Calu3 (cell line): ENCODE measurements around the gene DIPK1A. TPM values are rescaled to one million over a fixed set of nuclear protein-coding genes. Genes with fewer than 3 reads are reported as not detected.

Experiments
- BruUV-seq: library from RNA; stranded (reverse); fragments of 400-500 nt; replicated peaks from 2 replicates; lab custom pipeline; 2021; lab: Mats Ljungman, UMichigan
- CTCF ChIA-PET: fragments of 300-600 bp; sonication (Branson Sonifier 250); formaldehyde crosslinking; loops from one replicate; lab custom pipeline; 2022; ENCODE audit warnings: antibody characterized with exemption; lab: Charles Lee
- DNase-seq: peaks from one replicate; pipeline ENCODE4 v3.0.0; 2022
- H3K27ac Mint-ChIP-seq: one replicate; pipeline ENCODE4 v1.8.0; 2022; ENCODE audit warnings: mixed read lengths; ENCODE audit not compliant: unreplicated experiment
- H3K27me3 Mint-ChIP-seq: one replicate; pipeline ENCODE4 v1.8.0; 2022; ENCODE audit warnings: mixed read lengths; ENCODE audit not compliant: unreplicated experiment
- H3K36me3 Mint-ChIP-seq: one replicate; pipeline ENCODE4 v1.8.0; 2022; ENCODE audit warnings: mild to moderate bottlenecking, moderate library complexity, mixed read lengths; ENCODE audit not compliant: insufficient read depth, unreplicated experiment
- H3K4me1 Mint-ChIP-seq: one replicate; pipeline ENCODE4 v1.8.0; 2022; ENCODE audit warnings: mild to moderate bottlenecking, low read depth, mixed read lengths; ENCODE audit not compliant: unreplicated experiment
- H3K4me3 Mint-ChIP-seq: one replicate; pipeline ENCODE4 v1.8.0; 2022; ENCODE audit warnings: mild to moderate bottlenecking, low read depth, moderate library complexity, mixed read lengths; ENCODE audit not compliant: unreplicated experiment
- H3K9me3 Mint-ChIP-seq: one replicate; pipeline ENCODE4 v1.8.0; 2022; ENCODE audit warnings: low read depth, mixed read lengths; ENCODE audit not compliant: unreplicated experiment
- intact Hi-C: fragments of 100-400 bp; cut with micrococcal nuclease; formaldehyde crosslinking; loops from one replicate; pipeline ENCODE4 v1.10.0; 2022; ENCODE audit not compliant: unreplicated experiment
- total RNA-seq: library from RNA; stranded (reverse); gene quantifications from 2 replicates; pipeline ENCODE4 v1.2.3, GENCODE V29; 2022
- TF ChIP-seq, protein P1 (sequence below): fragments of 200-600 bp; IDR thresholded peaks from one replicate; pipeline ENCODE4 v1.8.0; 2022; ENCODE audit warnings: antibody characterized with exemption; ENCODE audit not compliant: unreplicated experiment

Gene DIPK1A
- total RNA-seq, 1 experiment from 2014 or later, result 4.9 TPM

- BruUV-seq, result no TSS peak
- TF ChIP-seq, protein P1, sequence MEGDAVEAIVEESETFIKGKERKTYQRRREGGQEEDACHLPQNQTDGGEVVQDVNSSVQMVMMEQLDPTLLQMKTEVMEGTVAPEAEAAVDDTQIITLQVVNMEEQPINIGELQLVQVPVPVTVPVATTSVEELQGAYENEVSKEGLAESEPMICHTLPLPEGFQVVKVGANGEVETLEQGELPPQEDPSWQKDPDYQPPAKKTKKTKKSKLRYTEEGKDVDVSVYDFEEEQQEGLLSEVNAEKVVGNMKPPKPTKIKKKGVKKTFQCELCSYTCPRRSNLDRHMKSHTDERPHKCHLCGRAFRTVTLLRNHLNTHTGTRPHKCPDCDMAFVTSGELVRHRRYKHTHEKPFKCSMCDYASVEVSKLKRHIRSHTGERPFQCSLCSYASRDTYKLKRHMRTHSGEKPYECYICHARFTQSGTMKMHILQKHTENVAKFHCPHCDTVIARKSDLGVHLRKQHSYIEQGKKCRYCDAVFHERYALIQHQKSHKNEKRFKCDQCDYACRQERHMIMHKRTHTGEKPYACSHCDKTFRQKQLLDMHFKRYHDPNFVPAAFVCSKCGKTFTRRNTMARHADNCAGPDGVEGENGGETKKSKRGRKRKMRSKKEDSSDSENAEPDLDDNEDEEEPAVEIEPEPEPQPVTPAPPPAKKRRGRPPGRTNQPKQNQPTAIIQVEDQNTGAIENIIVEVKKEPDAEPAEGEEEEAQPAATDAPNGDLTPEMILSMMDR, result no peak
- H3K27ac Mint-ChIP-seq, result no peak overlapping the region
- no peak overlapping the region for H3K4me3 Mint-ChIP-seq
- H3K4me1 Mint-ChIP-seq, result peaks cover 10% of the 10 kb centered on the region
- CTCF ChIA-PET, result no interaction called here
- H3K9me3 Mint-ChIP-seq, result no peaks in the 10 kb centered on the region
- peaks cover 5% of the 10 kb centered on the region for H3K36me3 Mint-ChIP-seq
- intact Hi-C loops, result no loop called here
- DNase-seq, result no peak
- H3K27me3 Mint-ChIP-seq, result no peaks in the 10 kb centered on the region
These were observed 57.5 kb downstream of the DIPK1A start for GRCh38 chr1:92903765-92904164.

DNA sequence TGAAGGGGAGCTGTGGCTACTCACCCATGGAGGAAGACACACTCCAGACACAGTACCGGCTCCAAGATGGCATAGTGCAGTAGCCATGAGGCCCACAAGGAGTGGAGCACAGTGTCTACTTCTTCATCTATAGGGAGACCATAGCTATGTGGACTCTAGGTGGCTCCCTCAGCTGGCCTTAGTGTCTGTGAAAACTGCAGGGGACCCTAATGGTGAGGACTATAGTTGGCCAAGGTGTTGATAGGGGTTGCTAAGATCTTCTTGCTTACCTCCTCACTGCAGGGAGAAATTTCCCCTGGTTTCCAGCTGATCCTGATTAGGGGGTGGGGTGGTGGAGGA lies 58.9 kb downstream of the DIPK1A start:
- no peaks in the 10 kb centered on the region for H3K9me3 Mint-ChIP-seq
- CTCF ChIA-PET, result no interaction called here
- no peaks in the 10 kb centered on the region for H3K27me3 Mint-ChIP-seq
- BruUV-seq, result no TSS peak
- H3K4me3 Mint-ChIP-seq, result no peak overlapping the region
- intact Hi-C loops, result no loop called here
- no peaks in the 10 kb centered on the region for H3K36me3 Mint-ChIP-seq
- DNase-seq, result no peak
- TF ChIP-seq, protein P1, result no peak
- H3K27ac Mint-ChIP-seq, result no peak overlapping the region
- H3K4me1 Mint-ChIP-seq, result no peaks in the 10 kb centered on the region

DNA sequence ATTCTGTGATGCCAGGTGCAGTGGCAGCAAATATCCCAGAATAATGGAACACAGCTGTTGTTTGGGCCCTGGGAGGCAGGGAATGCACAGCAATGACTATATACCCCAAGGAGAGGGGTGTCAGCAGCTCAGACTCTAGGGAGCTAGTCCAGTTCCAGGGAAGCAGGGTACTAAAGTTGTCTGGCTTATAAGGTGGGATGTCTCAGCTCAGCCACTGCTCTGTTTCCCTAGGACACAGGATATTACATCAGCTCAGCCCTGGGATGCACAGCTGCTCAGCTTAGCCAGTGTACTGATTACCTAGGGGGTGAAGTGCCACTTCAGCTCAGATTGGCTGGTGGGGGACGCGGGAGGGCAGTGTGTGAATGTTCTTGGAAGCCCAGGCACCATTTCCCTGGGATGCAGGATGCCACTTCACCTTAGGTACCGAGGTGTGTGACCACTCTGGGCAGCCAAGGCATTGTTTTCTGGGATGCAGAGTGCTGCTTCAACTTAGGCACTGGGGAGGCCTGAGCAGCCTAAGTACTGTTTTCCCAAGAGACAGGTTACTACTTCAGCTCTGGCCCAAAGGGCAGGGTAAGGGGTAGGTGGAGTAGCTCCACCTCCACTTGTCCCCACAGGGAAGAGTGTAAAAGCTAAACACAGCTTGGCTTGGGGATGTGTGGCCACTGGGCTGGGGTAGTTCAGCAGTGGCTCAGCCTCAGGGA lies 59.4 kb downstream of the DIPK1A start:
- no peaks in the 10 kb centered on the region for H3K4me1 Mint-ChIP-seq
- CTCF ChIA-PET, result no interaction called here
- no peak overlapping the region for H3K27ac Mint-ChIP-seq
- no peaks in the 10 kb centered on the region for H3K36me3 Mint-ChIP-seq
- BruUV-seq, result no TSS peak
- no peaks in the 10 kb centered on the region for H3K9me3 Mint-ChIP-seq
- TF ChIP-seq, protein P1, result no peak
- DNase-seq, result no peak
- H3K4me3 Mint-ChIP-seq, result no peak overlapping the region
- intact Hi-C loops, result no loop called here
- no peaks in the 10 kb centered on the region for H3K27me3 Mint-ChIP-seq

- no peaks in the 10 kb centered on the region for H3K9me3 Mint-ChIP-seq
- intact Hi-C loops, result no loop called here
- H3K36me3 Mint-ChIP-seq, result no peaks in the 10 kb centered on the region
- H3K27ac Mint-ChIP-seq, result no peak overlapping the region
- no TSS peak for BruUV-seq
- H3K27me3 Mint-ChIP-seq, result no peaks in the 10 kb centered on the region
- no peaks in the 10 kb centered on the region for H3K4me1 Mint-ChIP-seq
- no peak for DNase-seq
- TF ChIP-seq, protein P1, result no peak
- no peak overlapping the region for H3K4me3 Mint-ChIP-seq
- CTCF ChIA-PET, result no interaction called here
These were observed 60.1 kb downstream of the DIPK1A start for GRCh38 chr1:92901126-92901525.
